Right lobe of liver (tissue), 4 donors: ENCODE measurements around the gene CCNB1IP1.

Experiments
- POLR2A ChIP-seq: fragments of 450-650 bp; IDR thresholded peaks from one replicate; pipeline ENCODE4 v1.6.1; 2017; ENCODE audit warnings: antibody characterized with exemption, mild to moderate bottlenecking
- TF ChIP-seq, protein P1 (sequence below), 4 donors: fragments of 200-600 bp in 3 of 4; fragments of 450-650 bp in 1 of 4; IDR thresholded peaks; one replicate each; pipeline versions ENCODE4 v1.5.1 to v1.8.0; 2016 to 2022; ENCODE audit warnings: antibody characterized with exemption in 4 of 4, mild to moderate bottlenecking in 2 of 4
- donor health status: DM: no; HTN: no; CAD: no.
- donor health status: DM: no; HTN: no; CAD: no.
- donor health status: DM: no; HTN: yes; CAD: no.

DNA sequence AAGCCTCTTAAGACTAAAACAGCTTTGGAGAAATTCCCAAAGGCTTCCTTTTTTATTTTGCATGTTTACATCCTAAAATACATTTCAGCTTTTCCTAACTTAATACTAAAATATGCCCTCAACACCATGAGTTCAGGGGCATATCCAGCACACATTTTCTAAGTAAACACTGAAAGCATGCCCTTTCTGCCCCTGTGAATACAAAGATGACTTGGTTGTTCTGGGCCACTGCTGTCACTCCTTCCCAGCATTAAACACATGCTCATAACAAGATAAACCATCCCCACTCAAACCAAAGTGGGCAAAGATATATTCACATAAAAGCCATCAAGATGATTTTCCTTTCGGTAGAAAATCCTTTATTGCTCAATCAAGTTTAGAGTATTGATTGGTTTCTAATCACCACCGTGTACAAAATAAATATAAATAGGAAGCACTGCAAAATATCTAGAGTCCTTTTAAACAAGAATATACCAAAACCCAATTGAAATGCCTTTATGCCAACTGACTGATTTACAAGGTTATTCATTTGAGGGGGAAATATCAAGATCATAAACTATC is 1.9 kb downstream of the CCNB1IP1 start:
- TF ChIP-seq, protein P1, sequence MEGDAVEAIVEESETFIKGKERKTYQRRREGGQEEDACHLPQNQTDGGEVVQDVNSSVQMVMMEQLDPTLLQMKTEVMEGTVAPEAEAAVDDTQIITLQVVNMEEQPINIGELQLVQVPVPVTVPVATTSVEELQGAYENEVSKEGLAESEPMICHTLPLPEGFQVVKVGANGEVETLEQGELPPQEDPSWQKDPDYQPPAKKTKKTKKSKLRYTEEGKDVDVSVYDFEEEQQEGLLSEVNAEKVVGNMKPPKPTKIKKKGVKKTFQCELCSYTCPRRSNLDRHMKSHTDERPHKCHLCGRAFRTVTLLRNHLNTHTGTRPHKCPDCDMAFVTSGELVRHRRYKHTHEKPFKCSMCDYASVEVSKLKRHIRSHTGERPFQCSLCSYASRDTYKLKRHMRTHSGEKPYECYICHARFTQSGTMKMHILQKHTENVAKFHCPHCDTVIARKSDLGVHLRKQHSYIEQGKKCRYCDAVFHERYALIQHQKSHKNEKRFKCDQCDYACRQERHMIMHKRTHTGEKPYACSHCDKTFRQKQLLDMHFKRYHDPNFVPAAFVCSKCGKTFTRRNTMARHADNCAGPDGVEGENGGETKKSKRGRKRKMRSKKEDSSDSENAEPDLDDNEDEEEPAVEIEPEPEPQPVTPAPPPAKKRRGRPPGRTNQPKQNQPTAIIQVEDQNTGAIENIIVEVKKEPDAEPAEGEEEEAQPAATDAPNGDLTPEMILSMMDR (IDR thresholded peaks at IDR 0.05) = no peak
- no peak for TF ChIP-seq POLR2A
